ENCODE results near the gene DSTN.

The DSTN gene

DNA sequence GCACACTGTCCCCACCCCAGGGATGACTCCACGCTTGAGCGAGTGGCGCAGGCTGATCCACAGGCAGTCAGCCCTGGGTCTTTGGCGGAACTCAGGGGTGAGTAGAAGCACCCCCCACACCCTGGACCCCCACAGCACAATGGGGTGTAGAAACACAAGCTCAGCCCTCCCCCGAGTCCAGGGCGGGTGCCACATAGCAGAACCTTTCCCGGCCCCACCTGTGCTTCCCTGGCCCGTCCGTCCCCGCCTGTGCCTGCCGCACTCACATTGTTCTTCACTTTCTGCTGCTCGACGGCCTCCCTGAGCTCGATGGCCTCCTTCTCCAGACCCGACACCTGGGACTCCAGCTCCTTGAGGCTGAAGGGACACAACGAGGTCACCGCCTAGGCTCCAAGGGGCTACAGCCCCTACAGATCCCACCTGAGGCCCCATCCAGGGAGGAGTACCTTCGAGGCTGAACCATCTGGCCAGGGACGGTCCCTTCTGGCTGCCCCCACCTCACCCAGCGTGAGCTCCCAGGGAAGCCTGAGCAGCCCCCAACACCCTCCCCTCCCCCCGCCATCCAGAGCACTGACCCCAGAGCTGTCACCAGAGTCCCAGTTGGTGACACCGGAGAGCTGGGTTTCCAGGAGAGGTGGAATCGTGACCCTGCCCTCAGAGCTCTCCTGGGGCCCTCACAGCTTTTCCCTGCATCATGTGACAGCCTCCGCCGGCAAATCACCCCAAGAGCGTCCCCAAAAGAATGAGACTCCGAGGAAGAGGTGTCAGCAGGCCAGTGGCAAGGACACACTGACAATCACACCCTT is 55.6 kb downstream of the DSTN start:
- DNase-seq = no peak

DNA sequence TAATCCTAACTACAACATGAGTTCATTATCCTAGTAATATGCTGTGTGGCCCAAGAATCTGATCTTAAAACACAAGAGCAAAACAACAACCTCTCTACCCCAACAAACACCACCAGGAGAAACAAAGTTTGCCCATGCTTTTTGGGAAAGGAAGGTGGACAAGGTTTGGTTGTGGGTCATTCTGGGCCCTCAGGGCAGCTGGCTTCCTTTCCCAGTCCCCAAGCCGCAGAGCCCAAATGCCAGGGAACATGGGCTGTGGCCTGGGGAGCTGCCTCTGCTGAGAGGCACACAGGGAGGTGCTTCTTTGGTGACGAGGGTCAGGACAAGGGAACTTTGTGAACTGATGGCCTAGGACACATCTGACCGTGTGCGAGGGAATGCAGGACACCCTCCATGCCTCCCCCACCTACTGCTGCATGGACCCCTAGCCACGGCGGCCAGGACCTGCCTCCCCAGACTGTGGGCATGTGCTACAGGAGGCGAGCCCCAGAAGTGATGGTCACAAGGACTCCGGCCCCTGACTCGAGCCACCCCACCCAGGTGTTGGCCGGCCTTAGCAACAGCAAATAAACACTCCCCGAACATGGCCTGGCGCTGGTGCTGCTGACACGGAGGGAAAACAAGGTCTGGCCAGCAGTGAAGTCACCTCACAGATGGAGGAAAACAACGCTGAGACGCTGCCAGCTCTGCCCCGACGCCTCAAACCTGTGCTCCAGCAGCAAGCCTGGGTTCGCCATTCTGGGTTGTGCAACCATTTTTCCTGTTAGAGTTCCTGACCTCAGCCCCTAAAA is 56.5 kb downstream of the DSTN start:
- no peak for DNase-seq

DNA sequence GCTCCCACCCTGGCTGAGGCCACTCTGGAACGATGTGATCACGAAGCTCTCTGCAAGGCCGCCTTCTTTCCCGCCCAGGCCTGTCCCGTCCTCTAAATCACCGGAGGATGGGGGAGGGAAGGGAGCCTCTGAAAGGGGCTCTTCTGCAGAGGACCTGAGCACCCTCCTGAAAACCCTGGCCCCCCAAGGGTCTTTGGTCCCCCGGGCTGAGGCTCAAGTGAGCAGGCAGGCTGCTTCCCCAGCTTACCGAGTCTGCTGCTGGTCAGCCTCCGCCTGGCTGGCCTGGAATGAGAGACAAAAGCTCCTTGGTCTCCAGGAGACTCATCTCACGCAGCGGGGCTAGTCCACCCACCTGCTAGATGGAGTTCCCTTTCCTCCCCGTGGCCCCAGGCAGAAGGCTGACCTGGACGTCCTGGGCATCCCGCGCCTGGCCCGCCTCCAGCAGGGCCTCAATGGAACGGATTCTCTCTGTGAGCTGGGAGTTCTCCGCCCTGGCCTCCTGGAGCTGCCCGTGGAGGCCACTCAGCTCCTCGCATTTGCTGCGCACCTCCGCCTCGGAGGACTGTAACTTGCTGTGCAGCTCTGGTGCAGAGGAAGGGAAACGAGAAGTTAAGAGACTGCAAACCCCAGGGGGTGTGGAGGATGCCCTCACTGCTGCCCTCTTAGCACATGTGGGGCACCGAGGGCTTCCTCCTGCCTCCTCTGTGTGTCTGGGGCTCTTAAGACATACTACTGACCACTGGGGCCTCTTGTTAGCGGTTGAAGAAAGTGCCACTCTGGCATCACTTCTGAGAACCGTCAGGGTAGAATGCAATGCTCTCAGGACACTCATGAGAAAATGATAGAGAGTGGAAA is 57.5 kb downstream of the DSTN start:
- DNase-seq = no peak

DNA sequence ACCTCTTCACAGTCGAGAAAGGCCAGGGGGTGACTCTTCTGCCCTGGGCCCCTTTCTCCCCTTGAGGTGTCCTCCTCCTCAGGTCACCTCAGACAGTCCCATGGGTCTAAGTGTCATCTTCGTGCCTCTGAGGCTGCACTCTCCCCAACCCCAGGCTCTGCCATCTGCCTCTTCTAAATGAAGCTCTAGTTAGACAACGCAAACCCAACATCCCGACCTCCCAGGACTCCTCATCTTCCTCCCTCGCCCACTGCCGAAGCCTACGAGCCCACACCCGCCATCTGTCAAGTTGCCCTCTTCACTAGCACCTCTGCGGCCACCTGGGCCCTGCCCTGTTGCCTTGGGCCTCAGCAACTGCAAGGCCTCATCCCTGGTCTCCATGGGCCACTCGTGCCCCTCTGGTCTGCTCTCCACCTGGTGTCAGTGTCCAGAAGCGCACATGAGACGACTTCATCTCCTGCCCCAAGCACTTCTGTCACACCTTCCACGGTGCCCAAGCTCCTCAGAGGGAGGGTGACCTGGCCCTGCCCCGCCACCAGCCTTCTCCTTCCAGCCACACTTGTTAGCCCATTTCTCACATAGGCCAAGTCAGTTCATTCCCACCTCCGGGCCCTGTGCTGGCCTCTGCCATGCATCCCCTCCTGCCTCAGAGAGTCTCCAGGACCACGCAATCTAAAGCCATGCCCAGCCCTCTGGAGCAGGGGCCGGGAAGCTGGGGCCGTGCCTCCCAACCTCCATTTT is 58.4 kb downstream of the DSTN start:
- no peak for DNase-seq

DNA sequence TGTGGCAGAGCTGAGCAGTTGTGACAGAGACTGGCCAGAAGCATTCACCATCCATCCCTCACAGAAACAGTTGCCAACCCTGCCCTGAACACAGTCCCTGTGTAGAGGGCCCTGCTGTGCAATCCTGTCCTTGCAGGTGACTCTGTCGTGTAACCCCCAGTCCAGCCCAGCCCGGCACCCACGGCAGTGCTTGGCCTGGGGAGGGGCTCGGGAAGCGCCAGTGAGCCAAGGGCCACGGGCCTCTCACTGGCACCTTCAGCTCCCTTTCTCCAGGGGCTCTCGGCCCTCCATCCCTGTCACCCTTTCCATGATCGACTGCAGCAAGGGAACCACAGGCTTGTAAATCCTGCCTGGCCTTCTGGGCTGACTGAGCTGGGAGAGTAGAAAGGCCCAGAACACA is 59.1 kb downstream of the DSTN start:
- DNase-seq = no peak

DNA sequence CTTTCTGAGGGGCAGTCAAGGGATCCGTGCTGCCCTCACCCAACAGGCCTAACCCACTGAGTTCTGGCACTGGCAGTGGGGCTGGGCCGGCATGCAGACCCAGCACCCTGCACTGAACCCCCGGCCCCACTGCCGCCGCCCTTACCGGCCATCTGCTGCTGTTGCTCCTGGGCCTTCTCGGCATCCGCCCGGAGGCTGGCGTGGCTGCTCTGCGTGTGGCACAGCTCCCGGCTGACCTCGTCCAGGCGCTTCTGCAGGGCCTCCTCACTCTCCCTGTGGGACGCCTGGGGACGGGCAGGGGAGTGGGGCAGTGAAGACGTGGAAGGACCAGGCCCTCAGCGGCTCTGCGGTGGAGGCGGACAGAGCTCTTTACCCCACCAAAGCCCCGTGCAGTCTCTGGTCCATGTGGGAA is 59.8 kb downstream of the DSTN start:
- DNase-seq = no peak

DNA sequence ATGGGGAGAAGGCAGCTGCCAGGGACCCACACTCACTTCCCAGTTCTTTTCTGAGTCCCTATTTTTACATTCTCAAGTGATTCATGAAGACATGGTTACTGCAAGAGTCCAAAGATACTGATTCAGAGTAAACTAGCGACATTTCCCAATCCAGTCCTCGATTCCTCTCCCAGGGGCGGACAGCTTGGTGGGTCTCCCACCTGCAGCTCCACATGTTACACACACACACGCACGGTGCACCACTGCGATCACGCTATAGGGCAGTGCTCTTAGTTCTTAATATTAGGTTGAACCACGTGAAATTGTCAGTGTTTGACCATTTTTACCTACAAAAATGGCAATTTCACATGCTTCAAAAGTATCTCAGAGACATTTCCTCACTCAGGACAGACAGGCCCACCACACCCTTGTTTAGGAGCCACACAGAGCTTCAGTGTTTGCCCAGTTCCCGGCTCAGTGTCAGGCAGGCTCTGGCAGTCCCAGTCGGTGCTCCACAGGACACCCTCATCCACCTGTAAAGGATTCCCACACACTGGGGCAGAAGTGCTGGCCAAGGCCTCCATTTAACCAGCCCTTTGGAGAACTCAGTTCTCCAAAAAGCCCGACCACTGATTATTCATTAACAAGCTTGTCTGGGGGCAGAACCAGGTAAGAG is 60.4 kb downstream of the DSTN start:
- DNase-seq = no peak

DNA sequence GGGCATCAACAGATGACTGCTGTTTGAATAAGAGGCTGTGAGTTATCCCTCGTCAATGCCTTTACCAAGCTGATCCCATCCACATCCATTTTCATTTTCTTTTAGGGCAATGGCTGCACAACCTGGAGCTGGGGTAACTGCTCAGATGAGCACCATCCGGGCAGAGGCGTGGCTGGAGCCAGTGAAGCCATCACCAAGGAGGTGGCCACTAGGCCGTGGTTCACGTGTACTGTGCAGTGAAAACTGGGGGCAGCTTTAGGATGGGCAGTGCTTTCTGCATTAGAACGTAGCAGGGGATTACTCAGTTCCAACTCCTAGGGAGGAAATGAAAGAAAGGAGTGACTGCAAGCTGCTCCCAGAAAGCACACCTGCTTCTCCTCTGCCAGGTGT is 60.9 kb downstream of the DSTN start:
- DNase-seq = no peak

DNA sequence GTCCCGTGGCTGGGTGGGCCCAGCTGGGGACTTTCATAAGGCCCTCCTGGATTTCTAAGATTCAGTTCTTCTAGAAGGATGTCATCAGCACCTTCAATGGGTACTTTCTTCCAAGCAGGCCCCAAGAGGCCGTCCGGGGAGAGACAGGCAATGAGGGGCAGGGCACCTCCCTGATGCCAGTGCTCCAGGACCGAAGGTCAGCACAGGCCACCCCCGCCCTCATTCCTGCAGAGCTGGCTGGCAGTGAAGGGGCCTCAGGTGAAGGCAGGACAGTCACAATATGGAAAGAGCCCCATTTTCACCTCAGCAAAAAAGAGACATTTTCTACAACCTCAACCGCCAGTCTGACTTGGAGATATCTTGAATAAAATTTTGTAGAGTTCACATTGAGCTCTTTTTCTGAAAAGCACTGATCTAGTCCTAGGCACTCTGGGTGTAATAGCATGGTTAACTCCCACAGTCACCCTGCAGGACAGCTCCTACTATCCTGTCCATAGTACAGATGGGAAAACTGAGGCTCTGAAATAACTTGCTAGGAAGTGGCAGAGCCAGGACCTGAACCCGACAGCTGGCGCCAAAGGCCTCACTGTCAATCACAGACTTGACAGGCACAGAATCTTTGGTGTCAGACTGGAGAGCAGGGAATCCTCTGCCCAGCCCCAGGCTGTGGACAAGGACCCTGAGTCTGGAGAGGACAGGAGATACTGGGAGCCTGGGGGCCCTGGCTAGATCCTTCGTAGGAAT is 61.9 kb downstream of the DSTN start:
- DNase-seq = no peak

DNA sequence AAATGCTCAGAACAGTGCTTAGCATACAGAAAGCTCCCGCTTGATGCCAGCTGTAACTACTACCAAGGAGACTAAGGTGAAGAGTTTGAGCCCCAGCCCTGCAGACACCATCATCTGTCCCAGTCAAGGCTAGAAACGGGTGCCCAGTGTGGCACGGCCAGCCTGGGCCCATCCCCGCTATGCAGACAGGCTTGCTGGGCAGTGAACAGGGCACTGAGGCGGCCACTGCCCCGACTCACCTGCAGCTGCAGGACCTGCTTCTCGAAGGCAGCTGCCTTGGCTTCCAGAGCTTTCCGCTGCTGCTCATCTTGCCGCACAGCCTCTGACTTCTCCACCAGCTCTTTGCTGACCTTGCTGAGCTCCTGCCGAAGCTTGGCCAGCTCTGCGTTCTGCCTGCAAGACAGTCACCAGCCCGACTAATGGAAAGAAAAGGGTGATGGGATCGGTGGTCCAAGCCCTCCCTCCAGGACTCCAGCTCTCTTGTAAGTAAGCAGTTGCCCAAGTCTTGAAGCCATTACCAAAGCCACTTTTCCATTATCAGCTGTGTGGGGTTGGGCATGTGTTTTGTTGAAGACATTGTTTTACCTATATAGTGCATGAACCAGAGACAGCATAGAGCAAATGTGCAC is 63.5 kb downstream of the DSTN start:
- DNase-seq = no peak

DNA sequence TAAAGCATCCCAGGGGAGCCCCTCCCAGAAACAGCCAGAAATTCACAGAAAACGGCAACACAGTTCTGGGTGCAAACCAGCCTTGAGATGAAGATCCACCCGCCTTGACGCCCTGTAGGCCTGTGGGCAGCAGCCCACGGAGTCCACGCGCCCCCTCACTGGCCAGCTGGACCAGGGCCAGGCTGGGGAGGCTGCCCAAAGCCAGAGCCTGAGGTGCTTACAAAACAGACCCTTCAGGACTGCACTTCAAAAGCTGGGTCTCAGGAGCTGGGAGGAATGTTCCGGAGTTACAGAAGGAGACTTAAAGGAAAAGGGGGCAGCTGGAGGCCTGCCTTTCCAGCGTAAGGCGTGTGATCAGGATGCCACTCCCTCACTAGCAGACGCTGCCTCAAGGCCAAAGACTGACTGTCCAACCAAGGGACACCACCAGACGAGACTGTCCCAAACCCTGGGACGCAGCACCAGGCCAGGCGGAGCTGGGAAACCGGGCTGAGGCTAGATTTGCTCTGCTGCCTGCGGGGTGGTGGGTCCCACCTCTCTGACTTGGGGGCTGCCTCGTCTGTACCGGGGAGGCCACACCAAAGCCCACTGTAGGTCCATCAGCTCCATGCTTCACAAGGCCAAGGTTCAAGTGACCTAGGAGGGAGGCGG is 64.1 kb downstream of the DSTN start:
- DNase-seq = no peak

DNA sequence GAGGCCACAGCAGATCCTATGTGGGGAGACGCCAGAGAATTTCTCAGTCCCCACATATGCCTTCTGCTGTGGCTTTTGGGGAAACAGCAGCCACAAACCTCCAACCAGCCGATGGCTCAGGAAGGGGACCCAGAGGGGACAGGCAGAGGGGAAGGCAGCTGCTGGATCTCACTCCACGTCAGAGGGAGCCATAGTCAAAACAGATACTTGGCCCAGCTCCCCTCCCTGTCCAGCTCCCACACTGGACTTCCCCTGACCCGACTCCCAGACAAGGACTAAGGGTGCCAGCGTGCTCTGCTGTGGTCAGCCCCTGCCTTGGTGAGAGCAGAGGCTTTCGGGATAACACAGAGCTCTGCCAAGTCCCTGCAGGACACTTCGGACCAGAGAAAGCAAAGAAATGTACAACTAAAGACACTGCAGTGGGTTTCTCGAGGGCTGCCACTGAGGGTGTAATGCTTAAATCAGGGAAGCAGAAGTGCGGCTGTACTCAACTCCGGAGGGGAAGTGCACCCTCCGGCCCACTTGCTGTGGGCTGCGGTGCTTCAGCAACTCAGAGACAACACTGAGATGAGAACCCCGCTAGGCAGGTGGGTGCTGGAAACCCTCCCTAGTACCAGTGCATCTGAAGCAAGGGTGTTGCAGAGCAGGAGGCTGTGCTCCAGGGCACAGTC is 64.9 kb downstream of the DSTN start:
- DNase-seq = no peak

DNA sequence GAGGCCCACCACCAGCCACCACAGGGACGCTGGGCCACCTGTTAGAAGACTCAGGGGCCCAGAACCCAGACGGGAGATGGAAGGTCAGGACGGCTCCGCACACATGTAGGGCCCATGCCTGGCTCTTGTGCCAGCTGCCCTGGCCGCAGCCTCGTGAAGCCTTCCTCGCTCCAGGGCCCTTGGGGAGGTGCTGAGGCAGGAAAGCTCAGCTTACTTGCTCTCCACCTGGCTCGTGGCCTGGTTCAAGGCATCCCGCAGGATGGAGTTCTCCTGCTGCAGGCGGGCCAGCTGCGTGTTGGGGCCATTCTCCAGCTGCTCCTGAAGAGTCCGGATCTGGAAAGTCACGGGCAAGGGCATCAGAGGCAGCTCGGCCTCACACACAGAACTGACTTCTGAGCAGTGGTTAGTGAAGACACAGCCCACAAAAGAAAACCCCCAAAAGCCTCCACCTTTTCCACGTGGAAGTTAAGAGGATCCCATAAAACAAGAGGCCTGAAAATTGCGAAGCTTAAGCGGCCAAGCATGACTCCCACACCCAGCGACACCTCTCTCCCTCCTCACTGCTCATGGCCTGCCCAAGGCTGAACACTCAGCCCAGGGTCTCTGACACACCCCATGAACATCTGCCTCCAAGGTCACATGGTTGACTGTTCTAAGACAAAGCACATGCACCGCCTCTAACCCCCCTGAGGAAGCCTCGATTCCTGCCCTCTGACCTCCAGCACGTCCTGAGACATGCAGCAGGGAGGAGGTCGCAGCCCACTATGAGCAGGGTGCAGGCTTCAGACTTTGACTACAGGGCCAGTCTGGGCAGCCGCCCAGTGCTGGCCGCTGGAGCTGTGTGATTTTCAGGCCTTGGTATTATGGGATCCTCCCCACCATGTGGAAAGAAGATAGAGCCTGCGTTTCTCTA is 65.7 kb downstream of the DSTN start:
- DNase-seq = no peak

DNA sequence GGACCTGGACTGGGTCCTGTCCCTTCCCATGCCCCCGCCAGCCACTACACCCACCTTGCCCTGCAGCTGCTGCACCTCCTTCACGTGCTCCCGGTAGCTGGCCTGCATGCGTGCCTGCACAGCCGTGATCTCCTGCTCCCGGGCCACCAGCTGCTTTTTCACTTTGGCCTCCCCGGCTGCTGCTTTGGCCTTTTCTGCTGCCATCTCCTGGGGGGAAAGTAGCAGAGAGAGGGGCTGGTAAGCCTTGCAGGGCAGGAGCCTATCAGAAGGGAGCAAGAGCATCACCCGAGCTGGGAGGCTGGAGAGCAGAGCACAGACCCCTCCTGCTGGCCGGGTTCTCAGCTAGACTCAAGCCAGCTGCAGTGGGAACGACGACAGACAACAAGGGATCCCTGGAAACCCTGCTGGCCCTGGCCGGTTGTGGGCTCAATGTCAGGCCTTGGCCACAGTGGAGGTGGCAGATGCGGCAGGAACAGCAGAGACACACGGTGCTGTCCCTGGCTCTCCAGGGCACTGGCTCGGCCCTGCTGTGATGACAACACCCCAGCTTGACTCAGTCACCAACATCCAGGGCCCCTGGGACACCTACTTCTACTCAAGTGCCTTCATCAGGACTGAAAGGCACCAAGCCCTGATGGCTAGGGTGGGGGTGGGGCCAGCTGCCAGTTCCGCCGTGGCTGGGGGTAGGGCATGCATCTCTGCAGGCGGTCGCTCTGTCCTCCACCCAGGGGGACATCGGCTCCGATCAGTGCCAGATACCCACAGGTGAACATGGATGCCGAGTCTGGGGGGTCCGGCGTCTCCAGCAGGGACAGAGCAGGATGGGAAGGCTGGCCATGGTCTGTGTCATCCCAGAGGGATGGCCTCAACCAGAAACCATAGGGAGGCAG is 66.9 kb downstream of the DSTN start:
- no peak for DNase-seq

DNA sequence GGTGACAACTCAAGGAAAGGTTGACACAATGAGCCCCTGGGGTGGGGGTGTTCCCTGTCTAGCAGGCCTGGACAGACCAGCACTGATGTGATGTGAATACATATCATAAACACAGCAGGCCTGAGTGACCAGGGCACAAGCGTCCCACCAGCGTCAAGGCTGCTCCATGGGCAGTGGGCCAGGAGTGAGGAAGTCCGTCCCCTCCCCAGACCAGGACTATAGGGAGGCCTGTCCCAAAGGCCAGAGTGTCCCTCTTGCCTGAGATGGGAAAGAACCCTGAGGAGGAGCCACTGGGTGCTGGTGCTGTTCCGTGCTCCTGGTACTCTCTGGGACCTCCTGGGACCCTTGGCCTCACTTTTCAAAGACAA is 67.5 kb downstream of the DSTN start:
- no peak for DNase-seq

DNA sequence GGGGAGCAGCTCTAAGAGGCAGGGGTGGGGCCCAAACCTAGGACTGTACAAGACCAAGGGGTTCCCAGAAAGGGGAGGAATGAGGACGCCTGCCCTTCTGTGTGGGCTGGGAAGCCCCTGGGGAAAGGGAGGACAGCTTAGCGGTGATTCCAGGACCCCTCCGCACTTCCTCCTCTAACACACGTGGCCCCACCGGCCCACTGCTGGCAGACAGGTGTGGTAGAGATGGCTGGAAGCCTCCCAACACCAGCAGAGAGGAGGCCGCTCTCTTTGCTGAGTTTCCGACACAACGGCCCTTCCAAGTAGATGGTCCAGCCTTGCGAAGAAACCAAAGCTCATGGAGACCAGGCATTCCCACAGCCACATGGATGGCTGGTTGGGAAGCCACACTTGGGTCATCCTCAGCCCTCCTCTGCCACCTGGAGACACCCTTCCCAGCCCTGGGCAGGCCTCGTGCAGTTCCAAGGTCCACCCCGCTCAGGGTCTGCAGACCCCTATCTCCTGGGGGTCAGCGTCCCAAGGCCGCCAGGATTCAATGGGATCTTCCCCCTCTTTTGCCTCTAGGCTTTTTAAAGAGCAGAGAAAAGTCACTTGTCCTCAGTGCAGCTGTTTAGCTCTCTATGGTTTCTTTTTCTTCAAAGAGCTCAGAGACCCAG is 68.2 kb downstream of the DSTN start:
- no peak for DNase-seq

DNA sequence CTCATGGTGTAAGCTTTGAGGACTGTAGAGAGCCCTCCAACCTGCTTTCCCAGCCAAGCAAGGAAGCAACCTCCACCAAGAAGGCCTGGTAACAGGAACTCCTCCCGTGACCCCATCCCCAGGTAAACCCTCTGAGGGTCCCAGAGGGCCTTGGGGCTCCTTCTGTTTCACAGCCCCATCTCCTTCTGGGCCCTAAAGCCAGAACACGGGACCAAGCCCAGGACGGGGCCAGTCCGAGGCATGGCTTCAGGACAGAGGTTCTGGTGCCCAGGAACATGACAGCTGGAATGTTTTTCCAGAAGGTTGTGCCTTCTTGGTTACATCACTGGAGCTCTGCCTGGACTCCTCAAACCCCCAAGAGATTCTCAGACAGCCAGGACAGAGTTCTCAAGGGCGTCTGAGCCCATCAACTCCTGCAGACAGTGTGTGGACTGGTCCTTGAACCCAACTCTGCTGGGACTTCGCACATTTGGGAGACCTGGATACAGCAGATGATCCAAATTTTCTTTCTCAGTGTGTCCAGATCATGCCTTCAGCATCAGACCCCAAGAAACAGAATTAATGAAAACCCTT is 69.0 kb downstream of the DSTN start:
- DNase-seq = no peak
